SU-DHL-6 (cell line): ENCODE results near the gene ZNF582.

Experiments used
- H2AFZ ChIP-seq: fragments of 200-600 bp; sonication (generic); 2 replicates; pipeline ENCODE4 v1.6.1; 2014; ENCODE audit warnings: low read depth, mild to moderate bottlenecking, moderate library complexity, mixed read lengths, antibody characterized with exemption, low read length; ENCODE audit not compliant: severe bottlenecking
- H3F3A ChIP-seq: fragments of 200-600 bp; shearing (Covaris generic); 2 replicates; pipeline ENCODE4 v1.6.0; 2016; ENCODE audit warnings: antibody characterized with exemption, mild to moderate bottlenecking; ENCODE audit not compliant: insufficient read depth
- H3K27ac ChIP-seq: fragments of 200-600 bp; sonication (generic); 2 replicates; pipeline ENCODE4 v1.5.1; 2016; ENCODE audit warnings: low read depth, mild to moderate bottlenecking, low read length, moderate library complexity, mixed read lengths
- H3K27me3 ChIP-seq: fragments of 200-600 bp; sonication (generic), shearing (Covaris generic); 2 replicates; pipeline ENCODE4 v1.6.0; 2014; ENCODE audit warnings: mild to moderate bottlenecking, low read length
- H3K36me3 ChIP-seq: fragments of 200-600 bp; sonication (generic); 2 replicates; pipeline ENCODE4 v1.6.1; 2014; ENCODE audit warnings: mild to moderate bottlenecking, low read length, mixed read lengths
- H3K4me2 ChIP-seq: fragments of 300-600, 200-600 bp; shearing (Covaris generic), sonication (generic); 2 replicates; pipeline ENCODE4 v1.6.0; 2014; ENCODE audit warnings: low read length, low read depth, mild to moderate bottlenecking; ENCODE audit not compliant: poor library complexity, severe bottlenecking
- H3K4me3 ChIP-seq: fragments of 200-600 bp; sonication (generic); 2 replicates; pipeline ENCODE4 v1.5.1; 2014; ENCODE audit warnings: antibody characterized with exemption, low read length, mild to moderate bottlenecking, mixed read lengths; ENCODE audit not compliant: insufficient read depth, poor library complexity, severe bottlenecking
- H3K79me2 ChIP-seq: fragments of 200-600 bp; sonication (generic); 2 replicates; pipeline ENCODE4 v1.6.1; 2014; ENCODE audit warnings: mild to moderate bottlenecking, low read length, moderate library complexity; ENCODE audit not compliant: insufficient read depth
- H3K9ac ChIP-seq: fragments of 200-600 bp; sonication (generic); 2 replicates; pipeline ENCODE4 v1.7.0; 2014; ENCODE audit warnings: mild to moderate bottlenecking, low read length
- H3K9me2 ChIP-seq: fragments of 200-600 bp; sonication (generic); replicated peaks from 2 replicates; pipeline ENCODE4 v1.6.1; 2014; ENCODE audit warnings: low read length; ENCODE audit not compliant: insufficient read depth
- H3K9me3 ChIP-seq: fragments of 200-600 bp; sonication (generic); 2 replicates; pipeline ENCODE4 v1.6.1; 2014; ENCODE audit warnings: low read length, mixed read lengths; ENCODE audit not compliant: insufficient read depth
- H4K20me1 ChIP-seq: fragments of 200-600 bp; sonication (generic); 2 replicates; pipeline ENCODE4 v1.6.1; 2014; ENCODE audit warnings: low read depth, mild to moderate bottlenecking, antibody characterized with exemption, low read length, moderate library complexity, mixed read lengths
- CTCF ChIP-seq: fragments of 200-600 bp; sonication (generic); IDR thresholded peaks from one replicate; pipeline ENCODE4 v1.5.1; 2017; ENCODE audit warnings: antibody characterized with exemption, mild to moderate bottlenecking, low read length, moderate library complexity; ENCODE audit not compliant: insufficient read depth, poor library complexity, severe bottlenecking
- EZH2phosphoT487 ChIP-seq: fragments of 200-600 bp; sonication (generic), shearing (Covaris generic); conservative IDR thresholded peaks from 2 replicates; pipeline ENCODE4 v1.6.1; 2018; ENCODE audit warnings: mild to moderate bottlenecking, antibody characterized with exemption, low read length, moderate library complexity, mixed read lengths

The ZNF582 gene

GRCh38 chr19:56372281-56372680, 21.1 kb downstream of the ZNF582 start:
- Histone ChIP-seq H4K20me1 (no peaks in the 10 kb centered on the region), H3K4me2 (no peak overlapping the region), H3K9me3 (peaks cover 10% of the 10 kb centered on the region; the same call in 1 of the 2 replicates), H3K79me2 (no peaks in the 10 kb centered on the region), H2AFZ (no peak overlapping the region), H3K27ac (no peak overlapping the region), H3K9ac (no peak overlapping the region), H3K36me3 (no peaks in the 10 kb centered on the region), H3K27me3 (no peaks in the 10 kb centered on the region), H3F3A (no peaks in the 10 kb centered on the region), H3K4me3 (no peak overlapping the region), H3K9me2 (no peaks in the 10 kb centered on the region)
- TF ChIP-seq CTCF = no peak
- no peak for TF ChIP-seq EZH2phosphoT487

DNA sequence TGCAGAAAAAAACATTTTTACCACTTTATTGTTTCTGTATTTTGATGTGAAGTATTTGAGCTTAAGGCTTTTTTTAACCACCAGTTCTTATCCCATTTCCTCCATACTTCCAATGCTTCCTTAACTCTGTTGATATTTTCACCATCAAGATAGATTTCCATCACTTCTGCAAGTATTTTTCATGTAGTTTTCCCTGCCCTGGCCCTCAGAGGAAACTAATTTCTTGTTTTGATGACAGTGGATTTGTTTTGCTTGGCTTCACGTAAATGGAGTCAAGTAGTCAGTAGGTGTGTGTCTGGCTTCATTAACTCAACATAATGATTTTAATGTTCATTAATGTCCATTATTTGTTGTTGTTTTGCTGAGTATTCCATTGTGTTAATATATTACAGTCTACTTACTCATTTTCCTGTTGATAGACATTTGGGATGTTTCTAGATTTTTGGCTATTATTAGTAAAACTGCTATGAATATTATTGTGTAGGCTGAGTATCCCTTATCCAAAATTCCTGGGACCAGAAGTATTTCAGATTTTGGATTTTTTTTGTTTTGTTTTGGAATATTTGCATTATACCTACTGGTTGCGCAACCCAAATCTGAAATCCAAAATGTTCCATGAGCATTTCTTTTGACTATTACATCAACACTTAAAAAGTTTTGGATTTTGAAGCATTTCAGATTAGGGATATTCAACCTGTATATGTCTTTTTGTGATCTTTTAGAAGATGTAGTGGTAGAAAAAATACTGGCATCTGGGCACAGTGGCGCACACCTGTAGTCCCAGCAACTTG, 23.3 kb downstream of the ZNF582 start:
- no peaks in the 10 kb centered on the region for H3K36me3 ChIP-seq
- H3F3A ChIP-seq = no peaks in the 10 kb centered on the region
- TF ChIP-seq EZH2phosphoT487 (no peak), CTCF (no peak)
- H3K9ac ChIP-seq = no peak overlapping the region
- no peaks in the 10 kb centered on the region for H3K27me3 ChIP-seq
- H3K27ac ChIP-seq = no peak overlapping the region
- H4K20me1 ChIP-seq = no peaks in the 10 kb centered on the region
- H3K79me2 ChIP-seq = no peaks in the 10 kb centered on the region
- H3K4me2 ChIP-seq = no peak overlapping the region
- H3K9me2 ChIP-seq = no peaks in the 10 kb centered on the region
- H3K9me3 ChIP-seq = peaks cover 7% of the 10 kb centered on the region; the same call in 1 of the 2 replicates
- H2AFZ ChIP-seq = no peak overlapping the region
- H3K4me3 ChIP-seq = no peak overlapping the region

DNA sequence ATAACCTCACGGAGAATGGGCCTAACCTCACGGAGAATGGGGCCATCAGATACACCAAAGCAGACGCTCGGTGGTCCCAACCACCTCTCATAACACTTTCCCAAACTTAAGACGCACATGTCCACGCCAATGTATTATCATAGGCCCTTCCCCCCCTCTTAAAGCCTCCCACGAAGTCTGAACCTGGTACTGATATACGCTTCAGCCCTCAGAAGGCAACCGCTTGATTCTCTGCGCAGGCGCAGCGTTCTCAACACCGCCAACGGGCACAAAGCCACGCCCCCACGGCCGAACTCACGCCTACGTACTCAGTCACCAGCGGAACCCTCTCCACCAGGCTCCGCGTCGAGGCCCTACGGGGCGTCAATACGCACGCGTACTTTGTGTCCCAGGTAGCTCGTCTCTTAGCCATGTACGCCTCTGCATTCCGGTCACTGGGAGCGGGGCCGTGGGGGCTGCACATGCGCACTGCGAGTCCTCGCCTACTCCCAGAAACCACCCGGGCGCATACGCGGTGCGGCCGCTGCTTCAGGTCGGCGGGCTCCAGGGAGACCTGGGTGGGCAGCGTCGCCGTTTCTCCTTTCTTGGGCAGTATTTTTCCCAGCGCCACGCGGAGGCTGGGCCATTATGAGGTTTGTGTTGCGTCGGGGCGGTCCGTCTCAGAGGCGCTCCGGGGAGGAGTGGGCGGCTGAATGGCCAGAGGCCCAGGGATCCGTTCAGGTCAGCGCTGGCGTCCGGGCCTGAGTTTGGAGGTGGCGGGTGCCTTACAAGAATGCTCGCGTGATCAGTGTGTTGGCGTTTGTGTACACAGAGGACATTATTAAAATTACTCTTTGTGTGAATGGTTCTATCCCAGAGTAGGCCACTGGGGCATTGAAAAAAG, 25.3 kb downstream of the ZNF582 start:
- no peaks in the 10 kb centered on the region for H3K79me2 ChIP-seq
- H3K27me3 ChIP-seq = no peaks in the 10 kb centered on the region
- no peak for TF ChIP-seq EZH2phosphoT487
- TF ChIP-seq CTCF = no peak
- no peak overlapping the region for H3K9ac ChIP-seq
- no peaks in the 10 kb centered on the region for H3F3A ChIP-seq
- H3K9me2 ChIP-seq = no peaks in the 10 kb centered on the region
- H3K4me2 ChIP-seq = no peak overlapping the region
- H2AFZ ChIP-seq = no peak overlapping the region
- H3K9me3 ChIP-seq = peaks cover 2% of the 10 kb centered on the region; the same call in 1 of the 2 replicates
- no peak overlapping the region for H3K27ac ChIP-seq
- H3K4me3 ChIP-seq = no peak overlapping the region
- H3K36me3 ChIP-seq = no peaks in the 10 kb centered on the region
- H4K20me1 ChIP-seq = no peaks in the 10 kb centered on the region
